ENCODE measurements around the gene ZDHHC11. TPM values are rescaled to one million over a fixed set of nuclear protein-coding genes. Genes with fewer than 3 reads are reported as not detected.

The ZDHHC11 gene
- polyA plus RNA-seq, 1 donor, result 6.3 TPM

Other genes with a start within 250 kb of the ZDHHC11 start
- 3.6 TPM for gene CEP72, start 238.6 kb downstream of the ZDHHC11 start, polyA plus RNA-seq (ENCODE audit: insufficient read length)
- 7.7 TPM for gene TPPP, start 157.6 kb downstream of the ZDHHC11 start, polyA plus RNA-seq (ENCODE audit: insufficient read length)
- 7.3 TPM for gene ZDHHC11B, start 66.3 kb downstream of the ZDHHC11 start, polyA plus RNA-seq (ENCODE audit: insufficient read length)
- 29.4 TPM for gene BRD9, start 41.8 kb upstream of the ZDHHC11 start, polyA plus RNA-seq (ENCODE audit: insufficient read length)
- 7.8 TPM for gene TRIP13, start 41.9 kb upstream of the ZDHHC11 start, polyA plus RNA-seq (ENCODE audit: insufficient read length)
- 3.6 TPM for gene NKD2, start 157.8 kb upstream of the ZDHHC11 start, polyA plus RNA-seq (ENCODE audit: insufficient read length)

Data from hindlimb muscle (tissue), 1 donor.